Measurements from ENCODE around the gene LINC01488.

LINC01488 gene

GRCh38 chr11:69511358-69512055, 30.0 kb downstream of the LINC01488 start:
- TF ChIP-seq RARB (CRISPR knock-in tag; IDR thresholded peaks at IDR 0.05) = no peak
- TF ChIP-seq ZFP30 (CRISPR knock-in tag; IDR thresholded peaks at IDR 0.05) = no peak
- TF ChIP-seq ZNF70 (CRISPR knock-in tag; IDR thresholded peaks at IDR 0.05) = no peak
- TF ChIP-seq ZFP3 (CRISPR knock-in tag; IDR thresholded peaks at IDR 0.05) = no peak
- no peak for ATAC-seq

GRCh38 chr11:69512136-69512535, 30.7 kb downstream of the LINC01488 start:
- ATAC-seq = no peak
- no peak for TF ChIP-seq SNAI2 (CRISPR knock-in tag; IDR thresholded peaks at IDR 0.05)
- TF ChIP-seq RARB (CRISPR knock-in tag; IDR thresholded peaks at IDR 0.05) = no peak

GRCh38 chr11:69512790-69513189, 31.3 kb downstream of the LINC01488 start:
- no peak for ATAC-seq
- TF ChIP-seq ZC3H10 (CRISPR knock-in tag; IDR thresholded peaks at IDR 0.05) = no peak
- TF ChIP-seq ZNF70 (CRISPR knock-in tag; IDR thresholded peaks at IDR 0.05) = no peak
- no peak for TF ChIP-seq ZFP30 (CRISPR knock-in tag; IDR thresholded peaks at IDR 0.05)
- no peak for TF ChIP-seq CREB5 (CRISPR knock-in tag; IDR thresholded peaks at IDR 0.05; ENCODE audit: low read depth)
- no peak for TF ChIP-seq CSRNP3 (CRISPR knock-in tag; IDR thresholded peaks at IDR 0.05)
- TF ChIP-seq RARB (CRISPR knock-in tag; IDR thresholded peaks at IDR 0.05) = no peak
- TF ChIP-seq PATZ1 (CRISPR knock-in tag; IDR thresholded peaks at IDR 0.05; ENCODE audit: borderline replicate concordance) = no peak
- no peak for TF ChIP-seq OSR1 (CRISPR knock-in tag; IDR thresholded peaks at IDR 0.05)
- TF ChIP-seq GLIS3 (CRISPR knock-in tag; IDR thresholded peaks at IDR 0.05) = no peak
- no peak for TF ChIP-seq ZNF8 (CRISPR knock-in tag; IDR thresholded peaks at IDR 0.05)
- TF ChIP-seq ARNTL (CRISPR knock-in tag; IDR thresholded peaks at IDR 0.05; ENCODE audit: borderline replicate concordance, low read depth) = no peak
- TF ChIP-seq PPARA (CRISPR knock-in tag; IDR thresholded peaks at IDR 0.05; ENCODE audit: borderline replicate concordance) = no peak
- TF ChIP-seq TCF4 (CRISPR knock-in tag; IDR thresholded peaks at IDR 0.05; ENCODE audit: borderline replicate concordance) = no peak
- TF ChIP-seq SNAI2 (CRISPR knock-in tag; IDR thresholded peaks at IDR 0.05) = no peak
- TF ChIP-seq ZNF565 (CRISPR knock-in tag; conservative IDR thresholded peaks at IDR 0.05; ENCODE audit: low read depth) = no peak

- ATAC-seq = no peak
- TF ChIP-seq ZFP30 (CRISPR knock-in tag; IDR thresholded peaks at IDR 0.05) (no peak), ZFP3 (CRISPR knock-in tag; IDR thresholded peaks at IDR 0.05) (no peak), CSRNP3 (CRISPR knock-in tag; IDR thresholded peaks at IDR 0.05) (no peak), PATZ1 (CRISPR knock-in tag; IDR thresholded peaks at IDR 0.05; ENCODE audit: borderline replicate concordance) (no peak), TCF4 (CRISPR knock-in tag; IDR thresholded peaks at IDR 0.05; ENCODE audit: borderline replicate concordance) (no peak), BACH2 (CRISPR knock-in tag; IDR thresholded peaks at IDR 0.05; ENCODE audit: borderline replicate concordance) (no peak), CSDC2 (CRISPR knock-in tag; IDR thresholded peaks at IDR 0.05) (no peak), ARNTL (CRISPR knock-in tag; IDR thresholded peaks at IDR 0.05; ENCODE audit: borderline replicate concordance, low read depth) (no peak), PPARA (CRISPR knock-in tag; IDR thresholded peaks at IDR 0.05; ENCODE audit: borderline replicate concordance) (no peak), ZNF70 (CRISPR knock-in tag; IDR thresholded peaks at IDR 0.05) (no peak), POU6F1 (CRISPR knock-in tag; IDR thresholded peaks at IDR 0.05; ENCODE audit: borderline replicate concordance, low read depth) (no peak), ZNF565 (CRISPR knock-in tag; conservative IDR thresholded peaks at IDR 0.05; ENCODE audit: low read depth) (no peak), SNAI2 (CRISPR knock-in tag; IDR thresholded peaks at IDR 0.05) (no peak), RARB (CRISPR knock-in tag; IDR thresholded peaks at IDR 0.05) (no peak), CREB5 (CRISPR knock-in tag; IDR thresholded peaks at IDR 0.05; ENCODE audit: low read depth) (no peak), ZNF8 (CRISPR knock-in tag; IDR thresholded peaks at IDR 0.05) (no peak), ISL1 (CRISPR knock-in tag; IDR thresholded peaks at IDR 0.05) (no peak), TOX (CRISPR knock-in tag; IDR thresholded peaks at IDR 0.05; ENCODE audit: borderline replicate concordance) (no peak)
These were observed 31.7 kb downstream of the LINC01488 start for GRCh38 chr11:69513196-69513595.
